ENCODE data around the gene HEPACAM.

DNA sequence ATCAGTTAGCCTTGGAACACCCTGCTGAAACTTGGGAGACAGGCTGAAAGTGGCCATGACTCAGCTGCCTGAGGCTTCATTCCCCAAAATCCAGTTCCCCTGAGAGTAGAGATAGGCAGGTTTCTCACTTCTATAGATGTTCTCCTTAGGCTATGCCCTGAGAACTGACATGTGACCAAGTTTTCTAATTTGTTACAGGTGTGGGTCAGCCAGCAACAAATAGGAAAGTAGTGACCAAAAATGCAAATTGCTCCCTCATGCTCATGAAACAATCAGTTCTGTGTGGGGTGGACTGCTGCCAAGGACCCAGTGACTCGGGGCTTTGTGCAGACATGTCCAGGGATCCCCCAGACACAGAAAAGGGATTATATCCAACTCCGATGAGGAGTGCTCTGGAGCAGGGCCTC lies 10.9 kb upstream of the HEPACAM start:
- TF ChIP-seq POLR2AphosphoS5 (IDR thresholded peaks at IDR 0.05; ENCODE audit: low read depth, low read length), result no peak
- TF ChIP-seq POLR2A (IDR thresholded peaks at IDR 0.05; ENCODE audit: low read depth, low read length), result no peak

Measured in GM12892 (cell line).